Liver (tissue), 3 donors: ENCODE data around the gene TIMP1.

ENCODE experiments used
- CTCF ChIP-seq: fragments of 150-350 bp; IDR thresholded peaks from 2 replicates; pipeline ENCODE4 v1.5.1; 2017; ENCODE audit warnings: improper control_type of control experiment, low read depth, low read length; ENCODE audit not compliant: missing input control
- FOXA1 ChIP-seq: IDR thresholded peaks from 2 replicates; pipeline ENCODE4 v1.6.1; 2016; ENCODE audit warnings: antibody characterized with exemption
- GABPA ChIP-seq, 2 donors: IDR thresholded peaks in 1 of 2; conservative IDR thresholded peaks in 1 of 2; 2 replicates each; pipeline ENCODE4 v1.6.1; 2016; ENCODE audit warnings: antibody characterized with exemption in 2 of 2, mild to moderate bottlenecking in 1 of 2, moderate library complexity in 1 of 2
- RAD21 ChIP-seq, 2 donors: IDR thresholded peaks; 2 replicates each; pipeline ENCODE4 v1.6.1; 2016; ENCODE audit warnings: antibody characterized with exemption in 2 of 2, mild to moderate bottlenecking in 2 of 2
- REST ChIP-seq: IDR thresholded peaks from 2 replicates; pipeline ENCODE4 v1.6.1; 2016; ENCODE audit warnings: antibody characterized with exemption, mild to moderate bottlenecking
- RXRA ChIP-seq, 2 donors: IDR thresholded peaks; 2 replicates each; pipeline ENCODE4 v1.6.1; 2017 to 2018; ENCODE audit warnings: antibody characterized with exemption in 2 of 2, mild to moderate bottlenecking in 1 of 2
- SP1 ChIP-seq: IDR thresholded peaks from 2 replicates; pipeline ENCODE4 v1.6.1; 2018; ENCODE audit warnings: antibody characterized with exemption, mild to moderate bottlenecking
- TAF1 ChIP-seq: conservative IDR thresholded peaks from 2 replicates; pipeline ENCODE4 v1.6.1; 2016; ENCODE audit warnings: antibody characterized with exemption, mild to moderate bottlenecking
- YY1 ChIP-seq: IDR thresholded peaks from 2 replicates; pipeline ENCODE4 v1.6.1; 2016; ENCODE audit warnings: antibody characterized with exemption, mild to moderate bottlenecking
- donor health status: healthy.
- donor health status: healthy.

GRCh38 chrX:47595716-47596251, 13.5 kb downstream of the TIMP1 start:
- no peak for TF ChIP-seq CTCF
- no peak for TF ChIP-seq TAF1
- TF ChIP-seq FOXA1 = no peak
- peak; percentile 28 for TF ChIP-seq YY1
- no peak for TF ChIP-seq RAD21 (IDR thresholded peaks at IDR 0.05)
- TF ChIP-seq SP1 = no peak
- no peak for TF ChIP-seq GABPA (IDR thresholded peaks at IDR 0.05 in 1 of 2, conservative IDR thresholded peaks at IDR 0.05 in 1 of 2)
- no peak for TF ChIP-seq REST
- TF ChIP-seq RXRA (IDR thresholded peaks at IDR 0.05) = no peak
